ENCODE results near the gene ELOB. TPM values are rescaled to one million over a fixed set of nuclear protein-coding genes. Genes with fewer than 3 reads are reported as not detected.

The ELOB gene
- total RNA-seq, 1 experiment from 2014 or later: 175 TPM

GRCh38 chr16:2761472-2761871, 15.6 kb downstream of the ELOB start:
- no peaks in the 10 kb centered on the region for H3K4me1 ChIP-seq
- Mint-ChIP-seq H3K36me3 (ENCODE audit: insufficient read depth, unreplicated experiment) (peaks cover 100% of the 10 kb centered on the region), H3K27ac (ENCODE audit: unreplicated experiment) (no peak overlapping the region), H3K9me3 (ENCODE audit: unreplicated experiment) (no peaks in the 10 kb centered on the region), H3K27me3 (ENCODE audit: insufficient read depth, unreplicated experiment) (no peaks in the 10 kb centered on the region), H3K4me3 (ENCODE audit: unreplicated experiment) (no peak overlapping the region), H3K4me1 (ENCODE audit: low read depth, unreplicated experiment) (peaks cover 15% of the 10 kb centered on the region)
- POLR2A ChIA-PET: no interaction called here
- CTCF ChIA-PET: no interaction called here
- intact Hi-C loops (cut with micrococcal nuclease; ENCODE audit: unreplicated experiment): no loop called here
- H3K4me3 ChIP-seq (ENCODE audit: low read depth, low read length): no peak overlapping the region
- no peak for DNase-seq
- H3K36me3 ChIP-seq (ENCODE audit: control insufficient read depth, insufficient read depth, low read length): peaks cover 27% of the 10 kb centered on the region
- no peaks in the 10 kb centered on the region for H3K27me3 ChIP-seq (replicated peaks; ENCODE audit: control insufficient read depth, insufficient read depth, low read length)
- no peaks in the 10 kb centered on the region for H3K9me3 ChIP-seq
- TF ChIP-seq CTCF (IDR thresholded peaks at IDR 0.05; ENCODE audit: insufficient read depth in 1 of 2, low read depth in 1 of 2, low read length in 1 of 2, severe bottlenecking in 1 of 2, unreplicated experiment in 1 of 2): no peak
- BruUV-seq (replicated peaks): no TSS peak

GRCh38 chr16:2757344-2757743, 19.7 kb downstream of the ELOB start:
- H3K4me1 Mint-ChIP-seq (ENCODE audit: low read depth, unreplicated experiment): peaks cover 37% of the 10 kb centered on the region
- no peaks in the 10 kb centered on the region for H3K27me3 Mint-ChIP-seq (ENCODE audit: insufficient read depth, unreplicated experiment)
- peaks cover 15% of the 10 kb centered on the region for H3K36me3 ChIP-seq (ENCODE audit: control insufficient read depth, insufficient read depth, low read length)
- H3K9me3 Mint-ChIP-seq (ENCODE audit: unreplicated experiment): no peaks in the 10 kb centered on the region
- no peaks in the 10 kb centered on the region for H3K27me3 ChIP-seq (replicated peaks; ENCODE audit: control insufficient read depth, insufficient read depth, low read length)
- no peaks in the 10 kb centered on the region for H3K9me3 ChIP-seq
- no peak for TF ChIP-seq CTCF (IDR thresholded peaks at IDR 0.05; ENCODE audit: insufficient read depth in 1 of 2, low read depth in 1 of 2, low read length in 1 of 2, severe bottlenecking in 1 of 2, unreplicated experiment in 1 of 2)
- ChIA-PET POLR2A (no interaction called here), CTCF (no interaction called here)
- no peak overlapping the region for H3K4me3 ChIP-seq (ENCODE audit: low read depth, low read length)
- intact Hi-C loops (cut with micrococcal nuclease; ENCODE audit: unreplicated experiment): no loop called here
- no peak overlapping the region for H3K4me3 Mint-ChIP-seq (ENCODE audit: unreplicated experiment)
- H3K27ac Mint-ChIP-seq (ENCODE audit: unreplicated experiment): no peak overlapping the region
- H3K4me1 ChIP-seq: peaks cover 8% of the 10 kb centered on the region; the same call in 1 of the 2 replicates
- peaks cover 100% of the 10 kb centered on the region for H3K36me3 Mint-ChIP-seq (ENCODE audit: insufficient read depth, unreplicated experiment)
- DNase-seq: no peak
- no TSS peak for BruUV-seq (replicated peaks)

GRCh38 chr16:2756288-2757015, 20.6 kb downstream of the ELOB start:
- Mint-ChIP-seq H3K36me3 (ENCODE audit: insufficient read depth, unreplicated experiment) (peaks cover 99% of the 10 kb centered on the region), H3K27ac (ENCODE audit: unreplicated experiment) (no peak overlapping the region), H3K4me1 (ENCODE audit: low read depth, unreplicated experiment) (peaks cover 37% of the 10 kb centered on the region), H3K4me3 (ENCODE audit: unreplicated experiment) (peak overlapping the region; percentile 3), H3K9me3 (ENCODE audit: unreplicated experiment) (no peaks in the 10 kb centered on the region), H3K27me3 (ENCODE audit: insufficient read depth, unreplicated experiment) (no peaks in the 10 kb centered on the region)
- no peak for DNase-seq
- no TSS peak for BruUV-seq (replicated peaks)
- no peaks in the 10 kb centered on the region for H3K27me3 ChIP-seq (replicated peaks; ENCODE audit: control insufficient read depth, insufficient read depth, low read length)
- CTCF ChIA-PET: no interaction called here
- peaks cover 10% of the 10 kb centered on the region for H3K36me3 ChIP-seq (ENCODE audit: control insufficient read depth, insufficient read depth, low read length)
- no peaks in the 10 kb centered on the region for H3K9me3 ChIP-seq
- POLR2A ChIA-PET: no interaction called here
- H3K4me1 ChIP-seq: peaks cover 8% of the 10 kb centered on the region; the same call in 1 of the 2 replicates
- no peak for TF ChIP-seq CTCF (IDR thresholded peaks at IDR 0.05; ENCODE audit: insufficient read depth in 1 of 2, low read depth in 1 of 2, low read length in 1 of 2, severe bottlenecking in 1 of 2, unreplicated experiment in 1 of 2)
- H3K4me3 ChIP-seq (ENCODE audit: low read depth, low read length): no peak overlapping the region
- intact Hi-C loops (cut with micrococcal nuclease; ENCODE audit: unreplicated experiment): no loop called here
